Neural progenitor cell (in vitro differentiated cells): ENCODE measurements around the gene GFOD1.

Experiments
- CTCF ChIP-seq: fragments of 200-600 bp; sonication (generic); IDR thresholded peaks from 2 replicates; pipeline ENCODE4 v1.5.1; 2017; ENCODE audit warnings: antibody characterized with exemption, mild to moderate bottlenecking
- EZH2 ChIP-seq: fragments of 200-600 bp; sonication (generic); IDR thresholded peaks from 2 replicates; pipeline ENCODE4 v1.6.1; 2017; ENCODE audit warnings: antibody characterized with exemption, mild to moderate bottlenecking, moderate library complexity
- EZH2phosphoT487 ChIP-seq: fragments of 200-600 bp; sonication (generic); IDR thresholded peaks from 2 replicates; pipeline ENCODE4 v1.6.1; 2017; ENCODE audit warnings: antibody characterized with exemption

DNA sequence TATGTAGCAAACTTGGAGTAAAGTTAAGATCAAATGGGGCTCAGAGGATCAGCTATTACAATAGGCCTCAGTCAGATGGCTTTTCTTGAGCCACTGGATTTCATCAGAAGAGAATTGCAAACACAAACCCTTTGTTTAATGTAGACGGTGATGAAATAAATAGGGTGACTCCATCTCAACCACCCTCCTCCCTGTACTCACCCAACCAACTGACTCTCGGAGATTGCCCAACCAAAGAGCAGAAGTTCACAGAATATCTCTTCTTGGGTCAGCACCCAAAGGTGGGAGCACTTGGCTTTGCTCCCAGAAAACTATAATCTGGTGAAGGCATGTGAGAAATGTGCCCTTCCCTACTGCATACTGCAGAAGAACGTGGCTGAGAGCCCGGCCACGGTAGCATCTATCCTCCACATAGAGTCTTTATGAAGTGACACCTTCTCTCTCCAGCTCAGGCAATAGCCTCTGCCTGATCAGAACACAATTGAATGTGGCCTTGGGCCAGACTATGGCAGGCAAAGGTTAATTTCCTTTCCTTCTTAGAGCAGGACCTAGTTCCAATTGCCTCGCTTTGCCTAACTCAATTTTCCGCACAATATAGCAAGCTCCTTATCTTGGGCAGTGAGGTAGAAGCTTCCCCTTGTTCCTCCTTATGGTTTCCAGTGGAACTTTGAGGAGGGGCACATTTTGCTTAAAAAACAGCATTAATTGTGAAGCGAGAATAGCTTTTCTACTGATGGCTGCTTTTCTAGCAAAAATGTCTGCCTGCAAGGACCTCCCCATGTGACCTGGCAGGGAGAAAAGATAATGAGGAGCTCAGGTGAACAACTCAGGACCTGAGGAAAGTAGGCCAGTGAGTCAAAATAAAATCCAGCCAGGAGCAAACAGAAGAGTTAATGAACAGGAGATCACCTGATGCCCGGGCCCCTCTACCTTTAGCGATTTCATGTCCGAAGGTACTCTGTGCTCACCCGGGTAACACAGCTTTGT is 79.4 kb downstream of the GFOD1 start:
- no peak for TF ChIP-seq CTCF
- no peak for TF ChIP-seq EZH2
- no peak for TF ChIP-seq EZH2phosphoT487
